Stromal cell of bone marrow (primary cell): ENCODE data around the gene SLC23A2.

Experiments
- DNase-seq: peaks from one replicate; pipeline ENCODE4 v3.0.0-alpha.2; 2012; ENCODE audit warnings: low read depth

SLC23A2 gene

DNA sequence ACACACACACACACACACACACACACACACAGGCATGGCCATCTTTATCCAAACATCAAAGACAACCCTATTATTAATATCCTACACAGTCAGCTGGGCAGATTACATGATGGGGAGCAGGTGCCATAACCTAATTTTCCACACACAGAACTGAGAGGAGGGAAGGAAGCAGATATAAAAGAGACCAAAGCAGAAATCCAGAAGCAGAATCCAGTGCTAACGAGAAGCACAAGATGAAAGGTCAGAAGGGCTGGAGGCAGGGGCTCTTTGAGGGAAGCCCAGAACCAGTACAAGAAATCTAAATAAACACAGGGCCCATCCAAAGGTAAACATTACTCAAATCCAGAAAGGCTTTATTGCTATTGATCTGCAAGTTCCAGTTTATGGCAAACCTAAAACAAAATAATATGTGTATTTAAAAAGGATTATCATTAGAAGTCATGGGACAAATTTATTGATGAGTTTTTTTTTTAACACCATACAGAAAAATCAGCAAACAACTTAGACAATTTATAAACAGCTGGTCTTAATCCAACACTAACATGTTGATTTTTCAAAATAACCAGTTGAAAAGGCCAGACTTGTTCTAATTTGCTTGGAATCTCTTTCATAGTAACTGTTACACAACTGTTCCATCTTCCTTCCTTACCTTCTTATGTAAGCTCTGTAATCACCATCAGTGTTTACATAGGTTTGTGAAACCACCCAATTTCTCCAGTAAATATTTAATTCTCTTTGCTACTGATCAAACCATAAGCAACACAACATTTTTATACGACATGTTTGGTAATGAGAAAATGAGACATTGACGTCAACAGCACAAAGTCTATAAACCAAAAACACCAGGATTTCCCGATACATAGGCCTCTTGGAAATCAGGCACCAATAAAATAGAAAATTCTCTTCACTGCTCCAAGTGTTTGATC, 34.2 kb downstream of the SLC23A2 start:
- no peak for DNase-seq

DNA sequence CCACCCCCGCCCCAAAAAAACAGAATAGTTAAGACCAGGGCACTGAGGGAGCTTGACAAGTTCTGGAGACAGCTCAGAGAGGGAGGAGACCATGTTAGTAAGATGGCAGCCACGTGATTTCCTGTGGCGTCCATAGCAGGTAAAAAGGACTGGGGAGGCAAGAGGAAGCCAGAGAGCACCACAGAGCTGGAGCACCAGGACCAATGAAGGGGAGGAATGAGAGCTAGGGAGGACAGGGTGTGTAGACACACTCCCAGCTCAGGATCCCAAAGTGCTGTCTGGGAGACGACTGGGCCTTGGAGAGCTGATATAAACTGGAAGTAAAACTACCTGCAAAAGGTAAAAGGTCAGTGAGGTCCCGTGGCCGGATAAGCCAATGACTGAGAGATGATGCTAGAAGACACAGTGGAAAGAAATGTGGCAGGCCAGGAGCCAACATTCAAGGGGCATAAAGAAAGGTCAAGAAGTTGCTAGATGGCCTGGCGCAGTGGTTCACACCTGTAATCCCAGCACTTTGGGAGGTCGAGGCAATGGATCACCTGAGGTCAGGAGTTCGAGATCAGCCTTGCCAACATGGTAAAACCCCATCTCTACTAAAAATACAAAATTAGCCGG, 39.0 kb downstream of the SLC23A2 start:
- DNase-seq = no peak

GRCh38 chr20:4961746-4962145, 39.6 kb downstream of the SLC23A2 start:
- no peak for DNase-seq

GRCh38 chr20:4959592-4959991, 41.7 kb downstream of the SLC23A2 start:
- no peak for DNase-seq

DNA sequence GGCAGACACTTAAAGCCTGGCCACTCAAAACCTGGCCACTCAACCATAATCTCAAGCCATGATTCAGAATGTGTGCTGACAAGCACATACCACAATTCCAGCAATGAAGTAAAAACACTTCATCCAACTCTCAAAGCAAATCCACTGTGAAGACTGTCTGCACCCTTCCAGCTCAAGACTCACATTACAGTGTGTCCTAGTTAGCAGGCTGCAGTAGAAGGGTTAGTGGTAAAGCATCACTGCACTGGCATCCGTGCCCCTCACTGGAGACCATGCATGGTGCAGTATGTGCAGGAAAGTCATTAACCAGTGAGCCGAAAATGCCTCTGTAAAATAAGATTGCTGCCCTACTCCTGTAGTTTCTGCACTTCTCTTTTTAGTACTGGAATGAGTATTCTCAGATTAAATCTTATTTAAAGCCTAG, 43.4 kb downstream of the SLC23A2 start:
- peak; percentile 47 for DNase-seq

- no peak for DNase-seq
These were observed 44.1 kb downstream of the SLC23A2 start for GRCh38 chr20:4957187-4957586.

DNA sequence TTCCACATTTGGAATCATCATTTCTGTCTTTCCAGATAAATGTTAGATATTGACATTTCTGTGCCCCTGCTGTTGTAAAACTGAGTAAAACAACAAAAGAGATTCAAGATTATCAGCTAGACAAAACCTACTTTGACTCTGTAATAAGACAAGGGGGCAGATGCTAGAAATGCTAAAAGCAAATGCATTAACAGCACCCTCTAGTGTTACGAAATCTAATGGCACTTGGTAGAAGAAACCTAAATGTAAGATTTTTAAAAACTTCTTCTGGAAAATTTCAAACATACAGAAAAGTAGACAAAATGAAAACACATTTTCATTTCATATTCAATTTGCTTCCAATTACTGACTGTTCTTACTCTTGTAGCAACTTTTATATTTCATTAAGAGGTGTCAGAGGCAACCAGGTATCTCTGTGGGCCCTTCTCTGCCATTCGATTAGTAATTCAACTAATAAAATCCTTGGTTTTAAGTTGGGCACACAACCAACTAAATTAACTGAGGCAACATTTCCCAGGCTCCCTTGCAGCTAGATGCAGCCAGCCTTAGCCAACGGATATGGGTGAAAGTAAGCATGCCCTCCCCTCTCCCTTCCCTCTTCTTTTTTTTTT, 45.0 kb downstream of the SLC23A2 start:
- peak; percentile 35 for DNase-seq

DNA sequence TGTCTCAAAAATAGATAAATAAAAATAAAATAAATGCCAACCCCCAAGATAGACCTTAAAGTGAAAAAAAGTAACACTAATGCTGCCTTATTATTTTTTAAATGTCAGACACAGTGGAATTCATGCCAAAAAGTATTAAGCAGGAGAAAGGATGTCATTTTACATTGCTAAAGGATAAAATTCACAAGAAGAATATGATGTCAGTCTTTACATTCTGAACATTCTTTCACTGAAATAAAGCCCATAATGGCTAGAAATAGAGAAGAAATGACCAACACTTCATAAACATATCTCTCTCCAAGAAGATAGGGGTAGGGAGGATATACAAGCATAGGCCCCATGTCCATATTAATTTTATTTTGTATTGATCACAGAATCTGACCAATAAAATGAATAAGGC, 47.4 kb downstream of the SLC23A2 start:
- no peak for DNase-seq

DNA sequence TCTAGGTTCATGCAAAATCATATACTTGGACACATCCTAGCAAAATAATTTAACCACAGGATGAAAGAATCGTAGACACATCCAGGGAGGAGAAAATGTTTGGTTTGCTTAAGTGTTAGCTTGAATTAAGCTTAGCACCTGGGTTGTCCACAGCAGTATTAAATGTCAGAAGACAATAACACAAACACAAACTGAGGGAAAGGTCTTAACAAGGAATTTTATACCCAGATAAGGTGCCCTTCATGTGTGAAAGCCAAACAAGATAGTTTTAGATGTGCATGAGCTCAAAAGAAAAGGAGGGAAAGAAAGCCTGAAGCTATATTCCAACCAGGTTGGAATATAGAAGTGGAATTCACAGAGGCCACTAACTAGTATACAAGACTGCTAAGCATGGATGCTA, 49.1 kb downstream of the SLC23A2 start:
- DNase-seq = no peak

- peak; percentile 76 for DNase-seq
These were observed 50.0 kb downstream of the SLC23A2 start for GRCh38 chr20:4951299-4951698.

GRCh38 chr20:4950841-4951240, 50.5 kb downstream of the SLC23A2 start:
- no peak for DNase-seq

DNA sequence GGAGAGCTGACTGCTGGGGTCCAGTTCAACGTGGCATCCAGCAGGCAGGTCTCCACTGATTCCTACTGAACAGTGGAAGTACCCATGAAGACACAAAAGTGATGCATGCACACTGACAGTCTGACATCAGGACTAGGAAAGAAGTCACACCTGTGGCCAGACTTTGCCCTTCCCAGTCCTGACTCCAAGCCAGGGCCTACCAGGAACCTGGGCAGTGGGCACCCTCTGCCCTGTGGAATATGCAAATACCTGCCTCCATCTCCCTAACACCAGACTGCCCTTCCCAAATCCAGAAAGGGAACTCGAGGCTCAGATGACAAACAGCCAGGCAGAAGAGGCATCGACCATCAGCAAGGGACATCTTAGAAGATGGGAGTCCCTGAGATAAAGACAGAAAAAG, 50.9 kb downstream of the SLC23A2 start:
- no peak for DNase-seq

DNA sequence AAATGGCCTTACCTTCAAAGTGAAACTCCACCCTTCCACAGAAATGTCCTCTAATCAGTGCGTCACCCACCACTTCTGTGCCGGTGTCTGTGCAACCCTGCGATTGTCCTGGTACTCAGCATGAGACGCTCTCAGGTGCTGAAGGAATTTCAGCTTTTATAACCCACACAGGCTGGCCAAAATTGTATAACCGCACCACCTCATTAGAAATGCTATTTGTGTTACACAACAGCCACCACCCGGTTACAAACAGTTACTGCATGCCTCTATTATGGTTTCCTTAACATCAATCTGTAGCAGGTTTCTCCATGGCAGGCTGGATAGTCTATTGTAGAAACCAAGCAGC, 51.5 kb downstream of the SLC23A2 start:
- no peak for DNase-seq

GRCh38 chr20:4947817-4948559, 53.3 kb downstream of the SLC23A2 start:
- no peak for DNase-seq

DNA sequence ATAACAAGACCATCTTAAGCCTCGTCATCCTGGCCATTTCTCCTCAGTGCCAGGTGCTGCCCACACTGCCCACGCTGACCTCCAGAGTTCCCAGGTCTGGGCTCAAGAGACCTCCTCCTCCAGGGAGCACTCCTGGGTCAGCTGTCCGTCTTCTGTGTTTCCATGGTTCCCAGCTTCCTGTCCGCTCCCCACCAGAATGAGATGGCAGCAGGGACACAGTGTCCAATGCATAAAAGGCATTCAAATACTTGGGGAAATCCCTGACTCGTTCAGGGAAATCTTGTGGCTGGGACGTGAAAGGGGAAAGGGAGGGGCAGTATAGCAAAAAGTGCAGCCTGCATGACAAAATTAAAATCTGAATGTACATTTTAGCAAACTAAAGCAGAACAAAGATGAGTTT, 54.3 kb downstream of the SLC23A2 start:
- DNase-seq = no peak

DNA sequence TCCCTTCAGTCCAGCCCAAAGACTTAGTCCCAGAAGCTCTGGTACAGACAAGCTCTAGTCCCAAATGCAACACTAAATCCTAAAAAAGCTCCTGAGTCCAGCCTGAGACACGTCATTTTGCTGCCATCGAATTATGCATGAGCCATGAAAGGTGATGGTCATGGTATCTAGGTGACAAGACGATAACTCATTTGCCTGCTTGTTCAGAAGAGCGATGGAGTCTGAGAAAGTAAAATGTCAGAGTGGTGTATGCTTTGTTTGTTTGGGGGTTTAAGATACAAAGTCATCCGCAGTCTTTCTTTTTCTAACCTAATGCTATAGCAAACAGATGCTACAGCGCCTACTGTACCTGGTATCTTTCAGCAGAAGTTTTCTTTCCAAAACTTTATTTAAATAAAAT, 54.7 kb downstream of the SLC23A2 start:
- DNase-seq = no peak

DNA sequence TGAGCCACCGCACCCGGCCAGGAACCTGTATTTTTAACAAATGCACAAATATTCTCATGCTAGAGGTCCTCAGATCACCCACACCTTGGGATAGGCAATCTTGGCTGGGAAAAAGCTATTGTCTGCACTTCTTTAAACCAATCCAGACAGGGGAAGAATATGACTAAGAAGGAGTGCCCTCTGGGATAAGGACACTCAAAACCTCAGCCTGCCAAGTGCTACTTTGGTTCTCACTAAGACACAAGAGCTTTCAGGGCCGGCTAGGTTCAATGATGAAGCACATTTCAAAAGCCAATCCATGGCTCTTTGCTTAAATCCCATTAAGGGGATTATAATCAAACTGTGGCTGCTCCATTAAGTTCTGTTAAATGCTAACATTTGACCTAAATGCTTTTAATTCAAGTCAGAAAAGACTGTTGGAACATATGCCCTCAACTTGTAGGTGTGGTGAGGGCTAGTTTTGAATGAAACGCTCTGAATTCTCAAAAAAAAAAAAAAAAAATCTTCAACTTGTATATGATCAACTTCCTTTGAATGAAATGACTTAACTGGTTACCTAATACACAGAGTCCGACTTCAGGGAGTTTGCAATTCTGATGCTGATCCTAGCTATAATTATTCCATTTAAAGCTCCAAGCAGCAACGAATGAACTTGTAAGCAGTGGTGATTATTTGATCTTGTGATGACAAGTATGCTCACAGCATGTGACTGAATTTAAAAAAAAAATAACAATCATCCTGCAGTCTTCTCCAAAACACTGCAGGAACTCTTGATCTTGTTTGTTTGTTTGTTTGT, 56.6 kb downstream of the SLC23A2 start:
- no peak for DNase-seq

DNA sequence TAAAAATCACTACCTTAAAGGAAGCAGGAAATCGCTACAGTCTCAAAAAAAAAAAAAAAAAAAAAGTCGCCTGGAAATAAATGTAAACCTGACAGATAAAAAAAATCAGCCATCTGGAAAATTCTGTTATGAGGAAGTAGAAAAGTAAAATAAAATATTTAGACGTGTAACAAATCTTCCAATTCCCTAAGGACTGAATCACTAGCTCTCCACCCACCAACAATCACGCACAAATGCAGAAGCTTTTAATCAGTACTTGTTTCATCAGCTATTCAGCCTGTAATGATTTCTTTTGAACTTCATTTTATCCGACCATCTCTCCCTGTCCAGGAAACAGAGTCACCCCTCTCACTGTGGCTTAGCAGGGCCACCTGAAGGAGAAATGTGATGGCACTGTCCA, 59.0 kb downstream of the SLC23A2 start:
- no peak for DNase-seq

DNA sequence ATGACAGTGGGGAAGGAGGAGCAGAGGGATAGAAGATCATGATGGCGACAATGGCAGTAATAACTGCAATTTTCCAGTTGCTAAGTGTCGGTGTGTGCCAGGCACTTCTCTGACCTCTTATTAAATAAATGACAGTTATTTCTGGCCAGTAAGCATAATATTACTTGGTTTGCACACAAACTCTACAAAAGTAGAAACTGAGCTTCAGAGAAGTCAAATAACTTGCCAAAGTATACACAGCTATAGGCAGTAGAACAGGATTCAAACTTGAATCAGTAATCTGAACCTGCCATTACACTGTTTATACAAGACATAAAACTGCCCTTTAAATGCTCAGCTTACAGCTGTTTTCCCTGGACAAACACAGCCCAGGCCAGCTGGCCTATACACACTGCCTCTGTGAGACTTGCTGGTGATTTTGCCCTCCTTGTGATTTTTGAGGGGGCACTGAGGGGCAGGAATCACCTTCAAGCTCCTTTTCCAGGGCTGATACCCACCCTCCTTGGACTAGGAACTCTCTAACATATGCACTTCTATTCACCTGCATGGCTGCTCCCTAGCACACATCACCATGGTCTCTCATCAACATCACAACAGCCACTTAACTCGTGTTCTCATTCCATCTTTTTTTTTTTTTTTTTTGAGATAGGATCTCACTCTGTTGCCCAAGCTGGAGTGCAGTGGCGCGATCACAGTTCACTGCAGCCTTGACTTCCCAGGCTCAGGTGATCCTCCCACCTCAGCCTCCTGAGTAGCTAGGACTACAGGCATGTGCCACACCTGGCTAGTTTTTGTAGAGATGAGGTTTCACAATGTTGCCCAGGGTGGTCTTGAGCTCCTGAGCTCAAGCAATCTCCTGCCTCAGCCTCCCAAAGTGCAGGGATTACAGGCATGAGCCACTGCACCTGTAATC, 63.6 kb downstream of the SLC23A2 start:
- no peak for DNase-seq

- no peak for DNase-seq
These were observed 64.4 kb downstream of the SLC23A2 start for GRCh38 chr20:4936851-4937406.
